ENCODE measurements around the gene FGD5.

DNA sequence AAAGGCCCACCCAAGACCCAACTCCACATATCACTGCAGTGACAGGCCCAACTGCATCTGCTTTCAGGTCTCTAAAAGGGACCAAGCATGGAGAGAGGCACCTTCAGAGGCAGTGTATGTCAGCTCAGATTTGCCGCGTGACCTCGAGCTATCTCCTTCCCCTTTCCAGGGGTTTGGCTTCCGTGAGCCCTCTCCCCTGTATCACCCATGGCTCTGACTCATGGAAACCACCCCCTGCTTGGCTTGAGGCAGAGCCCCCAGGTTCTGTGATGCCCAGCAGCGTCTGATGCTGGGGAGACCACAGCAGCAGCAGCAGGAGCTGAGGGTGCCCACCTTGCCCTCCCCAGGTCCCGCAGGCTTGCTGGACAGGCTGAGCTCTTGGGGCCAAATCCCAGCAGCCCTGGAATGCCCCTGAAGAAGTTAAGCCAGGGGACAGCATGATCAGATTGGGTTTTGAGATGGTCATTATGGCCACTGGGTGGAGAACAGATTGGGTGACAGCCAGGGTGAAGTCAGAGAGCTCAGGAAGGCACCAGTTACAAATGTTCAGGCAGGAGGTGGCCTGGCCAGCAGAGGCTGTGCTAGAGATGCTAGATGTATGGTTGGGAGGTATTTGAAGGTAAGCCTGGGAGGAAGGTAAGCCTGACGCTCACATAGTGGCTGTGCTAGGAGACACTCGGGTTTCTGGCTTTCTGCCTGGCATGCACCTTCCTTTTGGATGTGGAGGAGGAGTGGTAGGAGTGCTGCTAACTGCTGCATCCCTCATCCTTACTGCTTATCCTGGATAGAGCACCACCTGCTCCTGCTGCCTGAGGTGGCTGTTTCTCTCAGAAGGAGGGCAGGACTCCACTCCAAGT, 42.9 kb downstream of the FGD5 start:
- TF ChIP-seq, protein P1, sequence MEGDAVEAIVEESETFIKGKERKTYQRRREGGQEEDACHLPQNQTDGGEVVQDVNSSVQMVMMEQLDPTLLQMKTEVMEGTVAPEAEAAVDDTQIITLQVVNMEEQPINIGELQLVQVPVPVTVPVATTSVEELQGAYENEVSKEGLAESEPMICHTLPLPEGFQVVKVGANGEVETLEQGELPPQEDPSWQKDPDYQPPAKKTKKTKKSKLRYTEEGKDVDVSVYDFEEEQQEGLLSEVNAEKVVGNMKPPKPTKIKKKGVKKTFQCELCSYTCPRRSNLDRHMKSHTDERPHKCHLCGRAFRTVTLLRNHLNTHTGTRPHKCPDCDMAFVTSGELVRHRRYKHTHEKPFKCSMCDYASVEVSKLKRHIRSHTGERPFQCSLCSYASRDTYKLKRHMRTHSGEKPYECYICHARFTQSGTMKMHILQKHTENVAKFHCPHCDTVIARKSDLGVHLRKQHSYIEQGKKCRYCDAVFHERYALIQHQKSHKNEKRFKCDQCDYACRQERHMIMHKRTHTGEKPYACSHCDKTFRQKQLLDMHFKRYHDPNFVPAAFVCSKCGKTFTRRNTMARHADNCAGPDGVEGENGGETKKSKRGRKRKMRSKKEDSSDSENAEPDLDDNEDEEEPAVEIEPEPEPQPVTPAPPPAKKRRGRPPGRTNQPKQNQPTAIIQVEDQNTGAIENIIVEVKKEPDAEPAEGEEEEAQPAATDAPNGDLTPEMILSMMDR (IDR thresholded peaks at IDR 0.05; ENCODE audit: low read length): no peak
- TF ChIP-seq EZH2 (IDR thresholded peaks at IDR 0.05; ENCODE audit: borderline replicate concordance, low read length): no peak
